HEK293 (cell line): ENCODE measurements around the gene TRPM8.

ENCODE experiments used
- CTCF ChIA-PET: fragments of 350-600 bp; formaldehyde crosslinking; extraction: SDS; loops from one replicate; lab custom pipeline; 2021; ENCODE audit warnings: antibody characterized with exemption; lab: Yijun Ruan, JAX
- POLR2A ChIA-PET: fragments of 300-600 bp; formaldehyde crosslinking; extraction: SDS; loops from one replicate; lab custom pipeline; 2020; ENCODE audit warnings: antibody characterized with exemption, inconsistent platforms; lab: Yijun Ruan, JAX
- H3K27ac ChIP-seq: fragments of 200-500 bp; sonication (Bioruptor generic); 2 replicates; pipeline ENCODE4 v1.5.1; 2014; ENCODE audit warnings: low read depth, low read length, control low read depth, inconsistent platforms; ENCODE audit errors: extremely low read depth
- H3K36me3 ChIP-seq, 2 experiments: fragments of 200-500 bp in 1 of 2; sonication (Bioruptor generic) in 1 of 2; 1 replicate in 1 of 2; 2 replicates in 1 of 2; pipeline ENCODE4 v1.5.1; 2014 to 2017; ENCODE audit warnings: inconsistent platforms in 2 of 2, low read length in 2 of 2; ENCODE audit not compliant: control insufficient read depth in 2 of 2, insufficient read depth in 1 of 2
- H3K4me1 ChIP-seq: fragments of 200-500 bp; sonication (Bioruptor generic); 2 replicates; pipeline ENCODE4 v1.5.1; 2014; ENCODE audit warnings: mild to moderate bottlenecking, low read length, inconsistent platforms; ENCODE audit not compliant: control insufficient read depth, insufficient read depth
- H3K4me3 ChIP-seq: 2 replicates; pipeline ENCODE4 v1.5.1; 2011; ENCODE audit warnings: low read depth, mild to moderate bottlenecking, control low read depth, low read length, moderate library complexity
- H3K9me3 ChIP-seq: fragments of 200-500 bp; sonication (Bioruptor generic); 2 replicates; pipeline ENCODE4 v1.5.1; 2014; ENCODE audit warnings: low read depth, low read length, inconsistent platforms; ENCODE audit not compliant: control insufficient read depth, insufficient read depth
- GLI4 ChIP-seq: fragments of 450-650 bp; formaldehyde crosslinking; IDR thresholded peaks from 2 replicates; pipeline ENCODE4 v1.5.1; 2016; ENCODE audit warnings: missing biosample characterization, missing genetic modification characterization
- MEIS1 ChIP-seq: sonication (generic); formaldehyde crosslinking; IDR thresholded peaks from 2 replicates; pipeline ENCODE4 v1.8.1; 2022; ENCODE audit warnings: missing genetic modification reagents, mild to moderate bottlenecking, borderline replicate concordance
- SALL2 ChIP-seq: fragments of 450-650 bp; formaldehyde crosslinking; IDR thresholded peaks from 2 replicates; pipeline ENCODE4 v1.5.0; 2017; ENCODE audit warnings: missing biosample characterization, mild to moderate bottlenecking, missing genetic modification characterization, borderline replicate concordance
- SP3 ChIP-seq: fragments of 450-650 bp; formaldehyde crosslinking; IDR thresholded peaks from 2 replicates; pipeline ENCODE4 v1.5.1; 2016; ENCODE audit warnings: missing biosample characterization, missing genetic modification characterization
- ZBTB1 ChIP-seq: fragments of 450-650 bp; formaldehyde crosslinking; IDR thresholded peaks from 2 replicates; pipeline ENCODE4 v1.5.1; 2016; ENCODE audit warnings: missing biosample characterization, missing genetic modification characterization
- ZBTB26 ChIP-seq: fragments of 450-650 bp; formaldehyde crosslinking; optimal IDR thresholded peaks from 2 replicates; pipeline ENCODE3; 2016; ENCODE audit warnings: missing biosample characterization, mild to moderate bottlenecking, missing genetic modification characterization
- ZEB2 ChIP-seq: fragments of 450-650 bp; formaldehyde crosslinking; IDR thresholded peaks from 2 replicates; pipeline ENCODE4 v1.5.1; 2016; ENCODE audit warnings: missing biosample characterization, missing genetic modification characterization
- ZNF2 ChIP-seq: fragments of 450-650 bp; formaldehyde crosslinking; IDR thresholded peaks from 2 replicates; pipeline ENCODE4 v1.5.1; 2016; ENCODE audit warnings: missing biosample characterization, missing genetic modification characterization
- ZNF202 ChIP-seq: fragments of 450-650 bp; formaldehyde crosslinking; IDR thresholded peaks from 2 replicates; pipeline ENCODE4 v1.5.1; 2016; ENCODE audit warnings: missing biosample characterization, missing genetic modification characterization, borderline replicate concordance
- ZNF335 ChIP-seq: fragments of 450-650 bp; formaldehyde crosslinking; conservative IDR thresholded peaks from 2 replicates; pipeline ENCODE4 v1.5.1; 2016; ENCODE audit warnings: missing biosample characterization, missing genetic modification characterization
- ZNF394 ChIP-seq: fragments of 450-650 bp; formaldehyde crosslinking; IDR thresholded peaks from 2 replicates; pipeline ENCODE4 v1.5.1; 2016; ENCODE audit warnings: missing biosample characterization, missing genetic modification characterization, mild to moderate bottlenecking, moderate library complexity, borderline replicate concordance
- ZNF426 ChIP-seq: fragments of 450-650 bp; formaldehyde crosslinking; IDR thresholded peaks from 2 replicates; pipeline ENCODE4 v1.5.1; 2017; ENCODE audit warnings: missing biosample characterization, missing genetic modification characterization, mild to moderate bottlenecking, inconsistent platforms, moderate library complexity
- ZNF48 ChIP-seq: fragments of 450-650 bp; formaldehyde crosslinking; IDR thresholded peaks from 2 replicates; pipeline ENCODE4 v1.5.1; 2016; ENCODE audit warnings: missing biosample characterization, missing genetic modification characterization
- ZNF501 ChIP-seq: fragments of 450-650 bp; formaldehyde crosslinking; IDR thresholded peaks from 2 replicates; pipeline ENCODE4 v1.5.1; 2016; ENCODE audit warnings: missing biosample characterization, missing genetic modification characterization
- ZNF530 ChIP-seq: fragments of 450-650 bp; formaldehyde crosslinking; IDR thresholded peaks from 2 replicates; pipeline ENCODE4 v1.5.1; 2016; ENCODE audit warnings: low read depth, missing biosample characterization, missing genetic modification characterization
- ZNF580 ChIP-seq: fragments of 450-650 bp; formaldehyde crosslinking; IDR thresholded peaks from 2 replicates; pipeline ENCODE4 v1.5.1; 2016; ENCODE audit warnings: missing biosample characterization, missing genetic modification characterization
- ZNF624 ChIP-seq: fragments of 450-650 bp; formaldehyde crosslinking; IDR thresholded peaks from 2 replicates; pipeline ENCODE4 v1.5.1; 2017; ENCODE audit warnings: missing biosample characterization, missing genetic modification characterization
- ZNF747 ChIP-seq: fragments of 450-650 bp; formaldehyde crosslinking; IDR thresholded peaks from 2 replicates; pipeline ENCODE4 v1.5.1; 2016; ENCODE audit warnings: missing biosample characterization, missing genetic modification characterization
- ZNF76 ChIP-seq: fragments of 450-650 bp; formaldehyde crosslinking; IDR thresholded peaks from 2 replicates; pipeline ENCODE4; 2016; ENCODE audit warnings: low read depth, missing biosample characterization, missing genetic modification characterization, borderline replicate concordance
- ZNF776 ChIP-seq: fragments of 450-650 bp; formaldehyde crosslinking; IDR thresholded peaks from 2 replicates; pipeline ENCODE4 v1.5.0; 2017; ENCODE audit warnings: missing biosample characterization, missing genetic modification characterization, borderline replicate concordance
- ZNF785 ChIP-seq: fragments of 450-650 bp; formaldehyde crosslinking; IDR thresholded peaks from 2 replicates; pipeline ENCODE4 v1.5.1; 2016; ENCODE audit warnings: missing biosample characterization, missing genetic modification characterization
- ZNF791 ChIP-seq: fragments of 450-650 bp; formaldehyde crosslinking; IDR thresholded peaks from 2 replicates; pipeline ENCODE4 v1.5.1; 2016; ENCODE audit warnings: missing biosample characterization, missing genetic modification characterization
- ZSCAN23 ChIP-seq: fragments of 450-650 bp; formaldehyde crosslinking; IDR thresholded peaks from 2 replicates; pipeline ENCODE4 v1.5.1; 2016; ENCODE audit warnings: missing biosample characterization, missing genetic modification characterization
- ZSCAN4 ChIP-seq: fragments of 450-650 bp; formaldehyde crosslinking; IDR thresholded peaks from 2 replicates; pipeline ENCODE4 v1.5.1; 2017; ENCODE audit warnings: missing biosample characterization, missing genetic modification characterization
- TF ChIP-seq, protein P1 (sequence below): fragments of 450-650 bp; formaldehyde crosslinking; IDR thresholded peaks from 2 replicates; pipeline ENCODE4 v1.5.1; 2016; ENCODE audit warnings: missing biosample characterization, missing genetic modification characterization
- TF ChIP-seq, protein P2 (sequence below): fragments of 450-650 bp; formaldehyde crosslinking; IDR thresholded peaks from 2 replicates; pipeline ENCODE4 v1.5.1; 2016; ENCODE audit warnings: missing biosample characterization, missing genetic modification characterization
- TF ChIP-seq, protein P3 (sequence below): fragments of 450-650 bp; formaldehyde crosslinking; IDR thresholded peaks from 2 replicates; pipeline ENCODE4 v1.5.1; 2016; ENCODE audit warnings: missing biosample characterization, missing genetic modification characterization

TRPM8 gene

DNA sequence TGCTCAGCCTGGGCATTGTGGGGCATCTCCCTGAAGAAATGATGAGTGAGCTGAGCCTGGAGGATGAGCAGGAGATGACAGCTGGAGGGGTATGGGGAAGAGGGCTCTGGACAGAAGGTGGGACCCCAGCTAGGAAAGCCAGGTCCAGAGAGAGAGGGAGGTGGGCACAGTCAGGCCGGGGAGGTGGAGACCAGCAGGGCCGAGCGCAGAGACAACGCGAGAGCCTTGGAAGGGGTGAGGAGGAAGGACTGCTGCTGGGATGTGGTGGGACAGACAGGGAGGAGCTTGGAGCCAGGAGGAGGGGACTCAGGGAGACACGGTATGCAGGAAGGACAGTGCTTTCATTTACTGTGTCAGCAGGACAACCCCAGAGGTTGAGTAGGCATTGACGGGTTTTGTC lies 8.2 kb downstream of the TRPM8 start:
- TF ChIP-seq ZNF747 (tag by site-specific recombination) = no peak
- TF ChIP-seq ZNF501 = no peak
- no peak for TF ChIP-seq SP3 (tag by site-specific recombination)
- TF ChIP-seq, protein P1, sequence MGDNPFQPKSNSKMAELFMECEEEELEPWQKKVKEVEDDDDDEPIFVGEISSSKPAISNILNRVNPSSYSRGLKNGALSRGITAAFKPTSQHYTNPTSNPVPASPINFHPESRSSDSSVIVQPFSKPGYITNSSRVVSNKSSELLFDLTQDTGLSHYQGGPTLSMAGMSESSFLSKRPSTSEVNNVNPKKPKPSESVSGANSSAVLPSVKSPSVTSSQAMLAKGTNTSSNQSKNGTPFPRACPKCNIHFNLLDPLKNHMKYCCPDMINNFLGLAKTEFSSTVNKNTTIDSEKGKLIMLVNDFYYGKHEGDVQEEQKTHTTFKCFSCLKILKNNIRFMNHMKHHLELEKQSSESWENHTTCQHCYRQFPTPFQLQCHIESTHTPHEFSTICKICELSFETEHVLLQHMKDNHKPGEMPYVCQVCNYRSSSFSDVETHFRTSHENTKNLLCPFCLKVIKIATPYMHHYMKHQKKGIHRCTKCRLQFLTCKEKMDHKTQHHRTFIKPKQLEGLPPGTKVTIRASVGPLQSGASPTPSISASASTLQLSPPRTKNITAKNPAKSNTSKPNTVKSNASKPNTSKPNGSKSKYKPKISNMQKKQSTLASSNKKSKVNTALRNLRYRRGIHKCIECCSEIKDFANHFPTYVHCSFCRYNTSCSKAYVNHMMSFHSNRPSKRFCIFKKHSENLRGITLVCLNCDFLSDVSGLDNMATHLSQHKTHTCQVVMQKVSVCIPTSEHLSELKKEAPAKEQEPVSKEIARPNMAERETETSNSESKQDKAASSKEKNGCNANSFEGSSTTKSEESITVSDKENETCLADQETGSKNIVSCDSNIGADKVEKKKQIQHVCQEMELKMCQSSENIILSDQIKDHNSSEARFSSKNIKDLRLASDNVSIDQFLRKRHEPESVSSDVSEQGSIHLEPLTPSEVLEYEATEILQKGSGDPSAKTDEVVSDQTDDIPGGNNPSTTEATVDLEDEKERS = no peak
- TF ChIP-seq ZNF48 (tag by site-specific recombination) = no peak
- TF ChIP-seq ZEB2 = no peak
- TF ChIP-seq SALL2 (tag by site-specific recombination) = no peak
- no peak for TF ChIP-seq ZNF76
- TF ChIP-seq ZNF394 (tag by site-specific recombination) = no peak
- no peak for TF ChIP-seq ZNF776 (tag by site-specific recombination)
- TF ChIP-seq ZNF426 (tag by site-specific recombination) = no peak
- TF ChIP-seq, protein P2, sequence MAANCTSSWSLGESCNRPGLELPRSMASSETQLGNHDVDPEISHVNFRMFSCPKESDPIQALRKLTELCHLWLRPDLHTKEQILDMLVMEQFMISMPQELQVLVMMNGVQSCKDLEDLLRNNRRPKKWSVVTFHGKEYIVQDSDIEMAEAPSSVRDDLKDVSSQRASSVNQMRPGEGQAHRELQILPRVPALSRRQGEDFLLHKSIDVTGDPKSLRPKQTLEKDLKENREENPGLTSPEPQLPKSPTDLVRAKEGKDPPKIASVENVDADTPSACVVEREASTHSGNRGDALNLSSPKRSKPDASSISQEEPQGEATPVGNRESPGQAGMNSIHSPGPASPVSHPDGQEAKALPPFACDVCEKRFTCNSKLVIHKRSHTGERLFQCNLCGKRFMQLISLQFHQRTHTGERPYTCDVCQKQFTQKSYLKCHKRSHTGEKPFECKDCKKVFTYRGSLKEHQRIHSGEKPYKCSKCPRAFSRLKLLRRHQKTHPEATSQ (tag by site-specific recombination) = no peak
- TF ChIP-seq ZNF785 (tag by site-specific recombination) = no peak
- TF ChIP-seq GLI4 = no peak
- no peak for TF ChIP-seq ZNF580
- no peak for TF ChIP-seq ZSCAN4 (tag by site-specific recombination)
- TF ChIP-seq ZNF624 (tag by site-specific recombination) = no peak
- Histone ChIP-seq H3K4me3 (no peak overlapping the region), H3K36me3 (no peaks in the 10 kb centered on the region), H3K27ac (no peak overlapping the region), H3K4me1 (no peaks in the 10 kb centered on the region), H3K9me3 (no peaks in the 10 kb centered on the region)
- POLR2A ChIA-PET = no interaction called here
- CTCF ChIA-PET = interaction anchor here (0.7 to 1.0 kb wide), 3 partner anchors 114 to 575 kb away, joined by 3 to 4 read pairs (median 3); no protein-coding TSS in a partner anchor

DNA sequence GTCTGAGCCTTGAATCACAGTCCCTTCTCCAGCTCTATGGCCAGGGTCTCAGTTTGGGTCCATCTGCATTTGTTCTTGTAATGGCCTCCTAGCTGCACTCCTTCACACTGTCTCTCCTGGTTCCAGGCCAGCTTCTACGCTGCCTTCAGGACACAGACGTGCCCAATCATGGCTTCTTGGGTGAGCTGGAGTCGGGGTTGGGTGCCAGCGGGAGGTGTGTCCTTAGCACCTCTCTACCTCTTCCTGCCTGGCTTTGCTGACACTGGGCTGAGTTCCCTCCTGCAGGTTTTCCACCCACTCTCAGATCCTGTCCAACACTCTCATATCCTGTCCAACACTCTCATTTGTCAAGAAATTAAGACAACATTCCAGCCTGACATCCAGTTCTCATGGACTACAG lies 9.6 kb downstream of the TRPM8 start:
- Histone ChIP-seq H3K36me3 (no peaks in the 10 kb centered on the region), H3K4me1 (no peaks in the 10 kb centered on the region), H3K9me3 (no peaks in the 10 kb centered on the region), H3K4me3 (no peak overlapping the region), H3K27ac (no peak overlapping the region)
- ChIA-PET POLR2A (no interaction called here), CTCF (interaction anchor here (0.5 to 0.7 kb wide), 3 partner anchors 10 to 99 kb away, joined by 3 read pairs; no protein-coding TSS in a partner anchor)
- TF ChIP-seq ZNF530 = no peak
- TF ChIP-seq ZBTB26 = no peak
- no peak for TF ChIP-seq GLI4
- TF ChIP-seq ZNF335 (tag by site-specific recombination) = no peak
- no peak for TF ChIP-seq MEIS1 (CRISPR knock-in tag)
- no peak for TF ChIP-seq ZNF785 (tag by site-specific recombination)
- TF ChIP-seq ZNF202 = no peak
- TF ChIP-seq ZSCAN4 (tag by site-specific recombination) = no peak
- no peak for TF ChIP-seq ZSCAN23 (tag by site-specific recombination)
- TF ChIP-seq, protein P3, sequence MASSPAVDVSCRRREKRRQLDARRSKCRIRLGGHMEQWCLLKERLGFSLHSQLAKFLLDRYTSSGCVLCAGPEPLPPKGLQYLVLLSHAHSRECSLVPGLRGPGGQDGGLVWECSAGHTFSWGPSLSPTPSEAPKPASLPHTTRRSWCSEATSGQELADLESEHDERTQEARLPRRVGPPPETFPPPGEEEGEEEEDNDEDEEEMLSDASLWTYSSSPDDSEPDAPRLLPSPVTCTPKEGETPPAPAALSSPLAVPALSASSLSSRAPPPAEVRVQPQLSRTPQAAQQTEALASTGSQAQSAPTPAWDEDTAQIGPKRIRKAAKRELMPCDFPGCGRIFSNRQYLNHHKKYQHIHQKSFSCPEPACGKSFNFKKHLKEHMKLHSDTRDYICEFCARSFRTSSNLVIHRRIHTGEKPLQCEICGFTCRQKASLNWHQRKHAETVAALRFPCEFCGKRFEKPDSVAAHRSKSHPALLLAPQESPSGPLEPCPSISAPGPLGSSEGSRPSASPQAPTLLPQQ = no peak
- TF ChIP-seq ZBTB1 (tag by site-specific recombination) = no peak
- TF ChIP-seq ZNF2 (tag by site-specific recombination) = no peak
- no peak for TF ChIP-seq ZNF791 (tag by site-specific recombination)
